GM12878 (cell line): ENCODE measurements around the gene SHROOM2. TPM values are rescaled to one million over a fixed set of nuclear protein-coding genes. Genes with fewer than 3 reads are reported as not detected.
"Not testable (repeated sequence)": the region's sequence is repeated elsewhere in the genome, so short reads cannot be mapped to it uniquely, and the experiment has no call there.

Experiments used
- ATAC-seq: fragments of 200-7000 bp; cut with Tn5 transposase; 3 replicates; pipeline ENCODE4 v1.9.1; 2020; ENCODE audit warnings: mild to moderate bottlenecking, moderate library complexity
- BruUV-seq: library from RNA; stranded (reverse); fragments of 400-500 nt; replicated peaks from 2 replicates; lab custom pipeline; 2021; lab: Mats Ljungman, UMichigan
- CTCF ChIA-PET: fragments of 300-600 bp; sonication (Branson Sonifier 250); formaldehyde crosslinking; extraction: SDS; loops from one replicate; lab custom pipeline; 2021; ENCODE audit warnings: inconsistent platforms; lab: Yijun Ruan, JAX
- POLR2A ChIA-PET: fragments of 350-600 bp; formaldehyde crosslinking; extraction: SDS; loops from one replicate; lab custom pipeline; 2021; ENCODE audit warnings: inconsistent platforms; lab: Charles Lee
- RAD21 ChIA-PET: fragments of 300-600 bp; sonication (Branson Sonifier 250); formaldehyde crosslinking; loops from one replicate; lab custom pipeline; 2023; ENCODE audit warnings: antibody characterized with exemption; ENCODE audit not compliant: unreplicated experiment; lab: Charles Lee
- SMC1A ChIA-PET: fragments of 300-600 bp; sonication (Branson Sonifier 250); formaldehyde crosslinking; loops from one replicate; lab custom pipeline; 2023; ENCODE audit not compliant: unreplicated experiment, uncharacterized antibody; lab: Charles Lee
- DNase-seq: peaks from one replicate; pipeline ENCODE4 v3.0.0-alpha.2; 2011; ENCODE audit warnings: low read depth, low spot score
- FAIRE-seq: peaks from 3 replicates; lab custom pipeline; 2011; peaks lifted over from hg19 to GRCh38; lab: Jason Lieb, UNC
- H2AFZ ChIP-seq: 2 replicates; pipeline ENCODE4 v1.6.0; 2011; ENCODE audit warnings: low read depth, low read length, control low read depth; ENCODE audit not compliant: control insufficient read depth
- H3K27ac ChIP-seq: 2 replicates; pipeline ENCODE4 v1.5.1; 2011; ENCODE audit warnings: control low read depth; ENCODE audit not compliant: control insufficient read depth, insufficient read depth
- H3K27me3 ChIP-seq, 2 experiments: replicated peaks in 1 of 2; 2 replicates each; pipeline versions ENCODE4 v1.6.0 to v1.6.1; 2011; ENCODE audit warnings: low read length in 1 of 2; ENCODE audit not compliant: control insufficient read depth in 2 of 2, insufficient read depth in 2 of 2
- H3K36me3 ChIP-seq, 2 experiments: 2 replicates each; pipeline ENCODE4 v1.5.1; 2011; ENCODE audit warnings: low read length in 1 of 2; ENCODE audit not compliant: control insufficient read depth in 2 of 2, insufficient read depth in 2 of 2
- H3K4me1 ChIP-seq: 2 replicates; pipeline ENCODE4 v1.6.1; 2011; ENCODE audit warnings: mild to moderate bottlenecking, low read length, moderate library complexity, mixed read lengths; ENCODE audit not compliant: control insufficient read depth, insufficient read depth
- H3K4me2 ChIP-seq: 2 replicates; pipeline ENCODE4 v1.6.0; 2011; ENCODE audit warnings: control low read depth; ENCODE audit not compliant: control insufficient read depth, insufficient read depth
- H3K4me3 ChIP-seq: fragments of 200-600 bp; sonication (generic); 2 replicates; pipeline ENCODE4 v1.5.1; 2016
- H3K79me2 ChIP-seq: 2 replicates; pipeline ENCODE4 v1.6.0; 2011; ENCODE audit warnings: low read length; ENCODE audit not compliant: control insufficient read depth, insufficient read depth
- H3K9ac ChIP-seq: 2 replicates; pipeline ENCODE4 v1.8.0; 2011; ENCODE audit warnings: low read length, control low read depth, mixed read lengths; ENCODE audit not compliant: control insufficient read depth, insufficient read depth
- H3K9me3 ChIP-seq: replicated peaks from 3 replicates; pipeline ENCODE4 v1.5.1; 2011; ENCODE audit warnings: mild to moderate bottlenecking, low read length; ENCODE audit not compliant: control insufficient read depth, insufficient read depth
- H4K20me1 ChIP-seq: 2 replicates; pipeline ENCODE4 v1.6.0; 2011; ENCODE audit not compliant: control insufficient read depth, insufficient read depth
- BACH1 ChIP-seq: fragments of 450-650 bp; IDR thresholded peaks from 2 replicates; pipeline ENCODE4 v1.6.1; 2017; ENCODE audit warnings: mild to moderate bottlenecking, borderline replicate concordance
- MEF2A ChIP-seq: IDR thresholded peaks from 2 replicates; pipeline ENCODE4 v1.6.1; 2011; ENCODE audit warnings: low read depth, mild to moderate bottlenecking, low read length, moderate library complexity; ENCODE audit not compliant: insufficient read depth
- WGBS: methylation state at CpG from one replicate; pipeline ENCODE4 v1.1.6; 2016; ENCODE audit warnings: low lambda C conversion rate; ENCODE audit not compliant: insufficient replicate concordance, insufficient coverage; ENCODE audit errors: missing lambda C conversion rate; 5-methylcytosine and 5-hydroxymethylcytosine counted together
- in situ Hi-C: fragments of 300-500 bp; cut with MboI; formaldehyde crosslinking; loops from 9 replicates; pipeline ENCODE4 v1.14.3; 2018; ENCODE audit warnings: mixed read lengths
- intact Hi-C: fragments of 100-400 bp; cut with micrococcal nuclease; formaldehyde crosslinking; loops from one replicate; pipeline ENCODE4 v1.14.2; 2022; ENCODE audit not compliant: unreplicated experiment
- polyA plus RNA-seq, 11 experiments: library from polyadenylated mRNA; depleted of rRNA in 4 of 11; unstranded in 6 of 11; stranded (reverse) in 5 of 11; fragments of >200 nt; fragmentation: Nextera tagmentation in 4 of 11; fragmentation: Illumina TruSeq in 1 of 11; extraction: Ambion mirVana in 4 of 11; extraction: Trizol in 1 of 11; gene quantifications; 1 replicate in 1 of 11; 2 replicates in 10 of 11; pipeline versions ENCODE4 v1.2.1 to v1.2.3, GENCODE V29; 2011 to 2016; ENCODE audit warnings: inconsistent platforms in 2 of 11, missing spikeins in 2 of 11, low read depth in 1 of 11
- total RNA-seq, 4 experiments: library from RNA; depleted of rRNA in 3 of 4; stranded (reverse); fragments of >200 nt in 3 of 4; fragmentation: Illumina TruSeq in 1 of 4; extraction: Trizol in 1 of 4; gene quantifications; 2 replicates each; pipeline versions ENCODE4 v1.2.1 to v1.2.3, GENCODE V29; 2013 to 2021
- TF ChIP-seq, protein P1 (sequence below): fragments of 450-650 bp; formaldehyde crosslinking; IDR thresholded peaks from 2 replicates; pipeline ENCODE4 v1.4.0; 2022; ENCODE audit warnings: mild to moderate bottlenecking, moderate library complexity
- TF ChIP-seq, protein P2 (sequence below): fragments of 450-650 bp; formaldehyde crosslinking; IDR thresholded peaks from 2 replicates; pipeline ENCODE4 v1.5.0; 2022; ENCODE audit warnings: mild to moderate bottlenecking, missing genetic modification characterization

The SHROOM2 gene
- total and polyA plus RNA-seq, 10 of the 15 experiments (the other 5 are each of a cell fraction or from before 2014, with no cell fraction given): under 0.01 to 0.15 (median 0.09) TPM; not detected in 2

DNA sequence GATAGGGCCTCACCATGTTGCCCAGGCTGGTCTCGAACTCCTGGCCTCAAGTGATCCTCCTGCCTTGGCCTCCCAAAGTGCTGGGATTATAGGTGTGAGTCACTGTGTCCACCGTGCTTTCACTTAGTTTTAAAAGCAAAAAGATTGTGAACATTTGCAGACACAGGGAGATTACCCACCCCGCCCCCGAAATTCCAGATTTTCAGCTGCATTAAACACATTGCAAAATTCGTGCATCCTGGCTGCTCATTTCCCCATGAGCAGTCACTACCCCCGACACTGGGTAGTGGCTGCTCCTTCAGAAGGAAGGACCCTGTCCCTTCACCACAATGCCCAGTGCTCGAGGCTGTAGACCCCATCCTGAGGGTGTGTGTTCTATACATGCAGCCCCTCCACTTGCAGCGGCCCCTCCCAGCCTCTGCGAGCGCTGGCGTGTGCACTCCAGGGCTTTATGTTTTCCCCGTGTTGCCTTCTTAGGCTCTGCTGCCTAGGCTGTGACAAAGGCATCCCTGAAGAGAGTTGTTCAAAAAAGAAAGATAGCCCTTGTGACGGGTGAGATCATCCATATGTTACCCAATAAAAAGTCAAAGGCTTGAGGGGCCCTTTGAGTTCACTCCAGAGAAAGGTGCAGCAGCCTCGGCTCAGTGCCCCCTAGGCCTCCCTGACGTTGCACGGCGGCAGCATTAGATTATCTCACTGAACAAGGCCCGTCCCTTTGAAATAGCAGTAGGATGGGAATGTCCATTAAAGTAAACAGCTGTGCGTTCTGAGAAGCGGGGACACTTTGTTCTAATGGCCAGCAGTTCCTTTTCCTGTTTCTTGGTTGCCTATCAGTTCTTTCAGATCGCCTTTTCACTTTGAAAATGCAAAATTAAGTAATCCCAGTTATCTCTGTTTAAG lies 71.6 kb downstream of the SHROOM2 start (continued):
- TF ChIP-seq, protein P1, sequence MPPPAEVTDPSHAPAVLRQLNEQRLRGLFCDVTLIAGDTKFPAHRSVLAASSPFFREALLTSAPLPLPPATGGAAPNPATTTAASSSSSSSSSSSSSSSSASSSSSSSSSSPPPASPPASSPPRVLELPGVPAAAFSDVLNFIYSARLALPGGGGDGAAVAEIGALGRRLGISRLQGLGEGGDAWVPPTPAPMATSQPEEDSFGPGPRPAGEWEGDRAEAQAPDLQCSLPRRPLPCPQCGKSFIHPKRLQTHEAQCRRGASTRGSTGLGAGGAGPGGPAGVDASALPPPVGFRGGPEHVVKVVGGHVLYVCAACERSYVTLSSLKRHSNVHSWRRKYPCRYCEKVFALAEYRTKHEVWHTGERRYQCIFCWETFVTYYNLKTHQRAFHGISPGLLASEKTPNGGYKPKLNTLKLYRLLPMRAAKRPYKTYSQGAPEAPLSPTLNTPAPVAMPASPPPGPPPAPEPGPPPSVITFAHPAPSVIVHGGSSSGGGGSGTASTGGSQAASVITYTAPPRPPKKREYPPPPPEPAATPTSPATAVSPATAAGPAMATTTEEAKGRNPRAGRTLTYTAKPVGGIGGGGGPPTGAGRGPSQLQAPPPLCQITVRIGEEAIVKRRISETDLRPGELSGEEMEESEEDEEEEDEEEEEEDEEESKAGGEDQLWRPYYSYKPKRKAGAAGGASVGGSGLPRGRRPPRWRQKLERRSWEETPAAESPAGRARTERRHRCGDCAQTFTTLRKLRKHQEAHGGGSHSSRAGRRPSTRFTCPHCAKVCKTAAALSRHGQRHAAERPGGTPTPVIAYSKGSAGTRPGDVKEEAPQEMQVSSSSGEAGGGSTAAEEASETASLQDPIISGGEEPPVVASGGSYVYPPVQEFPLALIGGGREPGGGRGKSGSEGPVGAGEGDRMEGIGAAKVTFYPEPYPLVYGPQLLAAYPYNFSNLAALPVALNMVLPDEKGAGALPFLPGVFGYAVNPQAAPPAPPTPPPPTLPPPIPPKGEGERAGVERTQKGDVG (CRISPR knock-in tag): no peak
- TF ChIP-seq BACH1: no peak
- TF ChIP-seq, protein P2, sequence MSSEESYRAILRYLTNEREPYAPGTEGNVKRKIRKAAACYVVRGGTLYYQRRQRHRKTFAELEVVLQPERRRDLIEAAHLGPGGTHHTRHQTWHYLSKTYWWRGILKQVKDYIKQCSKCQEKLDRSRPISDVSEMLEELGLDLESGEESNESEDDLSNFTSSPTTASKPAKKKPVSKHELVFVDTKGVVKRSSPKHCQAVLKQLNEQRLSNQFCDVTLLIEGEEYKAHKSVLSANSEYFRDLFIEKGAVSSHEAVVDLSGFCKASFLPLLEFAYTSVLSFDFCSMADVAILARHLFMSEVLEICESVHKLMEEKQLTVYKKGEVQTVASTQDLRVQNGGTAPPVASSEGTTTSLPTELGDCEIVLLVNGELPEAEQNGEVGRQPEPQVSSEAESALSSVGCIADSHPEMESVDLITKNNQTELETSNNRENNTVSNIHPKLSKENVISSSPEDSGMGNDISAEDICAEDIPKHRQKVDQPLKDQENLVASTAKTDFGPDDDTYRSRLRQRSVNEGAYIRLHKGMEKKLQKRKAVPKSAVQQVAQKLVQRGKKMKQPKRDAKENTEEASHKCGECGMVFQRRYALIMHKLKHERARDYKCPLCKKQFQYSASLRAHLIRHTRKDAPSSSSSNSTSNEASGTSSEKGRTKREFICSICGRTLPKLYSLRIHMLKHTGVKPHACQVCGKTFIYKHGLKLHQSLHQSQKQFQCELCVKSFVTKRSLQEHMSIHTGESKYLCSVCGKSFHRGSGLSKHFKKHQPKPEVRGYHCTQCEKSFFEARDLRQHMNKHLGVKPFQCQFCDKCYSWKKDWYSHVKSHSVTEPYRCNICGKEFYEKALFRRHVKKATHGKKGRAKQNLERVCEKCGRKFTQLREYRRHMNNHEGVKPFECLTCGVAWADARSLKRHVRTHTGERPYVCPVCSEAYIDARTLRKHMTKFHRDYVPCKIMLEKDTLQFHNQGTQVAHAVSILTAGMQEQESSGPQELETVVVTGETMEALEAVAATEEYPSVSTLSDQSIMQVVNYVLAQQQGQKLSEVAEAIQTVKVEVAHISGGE (CRISPR knock-in tag): no peak
- no peak for TF ChIP-seq MEF2A

DNA sequence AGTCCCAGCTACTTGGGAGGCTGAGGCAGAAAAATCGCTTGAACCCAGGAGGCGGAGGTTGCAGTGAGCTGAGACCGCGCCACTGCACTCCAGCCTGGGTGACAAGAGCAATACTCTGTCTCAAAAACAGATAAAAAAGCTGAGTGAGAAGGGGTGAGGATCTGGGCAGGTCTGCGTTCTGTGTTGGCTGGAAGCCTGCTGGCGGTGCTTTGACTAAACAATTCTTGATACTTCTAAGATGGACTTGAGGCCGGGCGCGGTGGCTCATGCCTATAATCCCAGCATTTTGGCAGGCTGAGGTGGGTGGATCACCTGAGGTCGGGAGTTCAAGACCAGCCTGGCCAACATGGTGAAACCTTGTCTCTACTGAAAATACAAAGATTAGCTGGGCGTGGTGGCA lies 72.5 kb downstream of the SHROOM2 start:
- H2AFZ ChIP-seq, H3K4me1 ChIP-seq, H3K27me3 ChIP-seq, H4K20me1 ChIP-seq, BruUV-seq, intact Hi-C loops, H3K36me3 ChIP-seq, ATAC-seq, FAIRE-seq, H3K4me2 ChIP-seq, H3K27ac ChIP-seq, H3K79me2 ChIP-seq, in situ Hi-C loops, H3K9me3 ChIP-seq, CTCF ChIA-PET, H3K9ac ChIP-seq, H3K4me3 ChIP-seq, RAD21 ChIA-PET, DNase-seq: not testable (repeated sequence)
- ChIA-PET SMC1A (interaction anchor here (0.6 kb wide), 1 partner anchor 13 kb away, joined by 3 read pairs; no protein-coding TSS in a partner anchor), POLR2A (interaction anchor here (0.6 kb wide), 1 partner anchor 10 kb away, joined by 7 read pairs; no protein-coding TSS in a partner anchor)
- WGBS: 62% methylated on average over 11 of the region's 11 CpGs
